ENCODE measurements around the gene ACTG1. TPM values are rescaled to one million over a fixed set of nuclear protein-coding genes. Genes with fewer than 3 reads are reported as not detected.

Gene ACTG1
- total and polyA plus RNA-seq, 2 of the 4 experiments (the other 2 are of a cell fraction) = 10,907 to 15,732 TPM

GRCh38 chr17:81524039-81524864 lies 11.7 kb upstream of the ACTG1 start:
- TF ChIP-seq CEBPB (IDR thresholded peaks at IDR 0.05; ENCODE audit: low read depth, low read length) = no peak
- no peak for TF ChIP-seq MXI1 (IDR thresholded peaks at IDR 0.05; ENCODE audit: borderline replicate concordance, low read depth, low read length)
- no peak for TF ChIP-seq POLR2A (IDR thresholded peaks at IDR 0.05; ENCODE audit: low read depth, low read length)
- no peak for TF ChIP-seq MAFK (IDR thresholded peaks at IDR 0.05; ENCODE audit: low read depth, low read length)
- TF ChIP-seq MAZ (IDR thresholded peaks at IDR 0.05; ENCODE audit: borderline replicate concordance, low read depth, low read length) = no peak
- no peak for TF ChIP-seq RFX5 (IDR thresholded peaks at IDR 0.05; ENCODE audit: low read depth, low read length)
- TF ChIP-seq NFE2L2 (IDR thresholded peaks at IDR 0.05; ENCODE audit: low read depth, low read length) = no peak
- TF ChIP-seq, protein P1, sequence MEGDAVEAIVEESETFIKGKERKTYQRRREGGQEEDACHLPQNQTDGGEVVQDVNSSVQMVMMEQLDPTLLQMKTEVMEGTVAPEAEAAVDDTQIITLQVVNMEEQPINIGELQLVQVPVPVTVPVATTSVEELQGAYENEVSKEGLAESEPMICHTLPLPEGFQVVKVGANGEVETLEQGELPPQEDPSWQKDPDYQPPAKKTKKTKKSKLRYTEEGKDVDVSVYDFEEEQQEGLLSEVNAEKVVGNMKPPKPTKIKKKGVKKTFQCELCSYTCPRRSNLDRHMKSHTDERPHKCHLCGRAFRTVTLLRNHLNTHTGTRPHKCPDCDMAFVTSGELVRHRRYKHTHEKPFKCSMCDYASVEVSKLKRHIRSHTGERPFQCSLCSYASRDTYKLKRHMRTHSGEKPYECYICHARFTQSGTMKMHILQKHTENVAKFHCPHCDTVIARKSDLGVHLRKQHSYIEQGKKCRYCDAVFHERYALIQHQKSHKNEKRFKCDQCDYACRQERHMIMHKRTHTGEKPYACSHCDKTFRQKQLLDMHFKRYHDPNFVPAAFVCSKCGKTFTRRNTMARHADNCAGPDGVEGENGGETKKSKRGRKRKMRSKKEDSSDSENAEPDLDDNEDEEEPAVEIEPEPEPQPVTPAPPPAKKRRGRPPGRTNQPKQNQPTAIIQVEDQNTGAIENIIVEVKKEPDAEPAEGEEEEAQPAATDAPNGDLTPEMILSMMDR (conservative IDR thresholded peaks at IDR 0.05; ENCODE audit: low read depth, low read length) = no peak
- no peak for TF ChIP-seq USF2 (IDR thresholded peaks at IDR 0.05; ENCODE audit: low read depth, low read length)
- H2BK15ac ChIP-seq (ENCODE audit: low read depth, low read length) = no peak overlapping the region
- H4K8ac ChIP-seq (ENCODE audit: low read depth in 2 of 2, low read length in 2 of 2) = no peak overlapping the region
- H3K36me3 ChIP-seq (ENCODE audit: control insufficient read depth, insufficient read depth, low read length) = no peaks in the 10 kb centered on the region
- no peak overlapping the region for H3K18ac ChIP-seq (ENCODE audit: low read depth, low read length)
- 85% methylated on average over 9 of the region's 18 CpGs; no CpG with 5 or more reads in 1 of the 2 experiments for WGBS, 2 experiments (ENCODE audit: extremely low coverage in 2 of 2, insufficient read length in 1 of 2)
- in situ Hi-C loops (cut with MboI; ENCODE audit: low sequenced_read_pairs) = no loop called here
- no peak overlapping the region for H2AK5ac ChIP-seq (ENCODE audit: low read depth, low read length)
- no peak overlapping the region for H2BK20ac ChIP-seq (ENCODE audit: low read depth, low read length)
- H3K14ac ChIP-seq (replicated peaks; ENCODE audit: low read depth, low read length) = no peak overlapping the region
- H4K20me1 ChIP-seq (ENCODE audit: insufficient read depth, low read length) = peaks cover 35% of the 10 kb centered on the region
- no peak for DNase-seq
- H3K27me3 ChIP-seq (ENCODE audit: control insufficient read depth, insufficient read depth, low read length) = peaks cover 8% of the 10 kb centered on the region
- no peak overlapping the region for H3K4me3 ChIP-seq (ENCODE audit: insufficient read depth, low read depth, low read length)
- peak overlapping the region; percentile 67 for H2AFZ ChIP-seq (replicated peaks; ENCODE audit: low read length, poor library complexity)
- peak overlapping the region; percentile 72 for H2AK9ac ChIP-seq (replicated peaks; ENCODE audit: low read depth, low read length, poor library complexity)
- H3K9me3 ChIP-seq (ENCODE audit: control insufficient read depth, insufficient read depth, low read length) = no peaks in the 10 kb centered on the region
- H3K79me1 ChIP-seq (ENCODE audit: low read depth in 1 of 2, low read length in 2 of 2) = peaks cover 0 to 10% of the 10 kb centered on the region in 2 experiments; a peak in 1 of 4 replicates
- CTCF ChIA-PET = no interaction called here
- H3K9ac ChIP-seq (ENCODE audit: low read depth, low read length) = no peak overlapping the region
- no peak overlapping the region for H3K56ac ChIP-seq (ENCODE audit: extremely low read depth, insufficient read depth, low read length)
- no peak for ATAC-seq (ENCODE audit: low read depth)
- H2BK120ac ChIP-seq (ENCODE audit: low read depth, low read length) = no peak overlapping the region
- peaks cover 5% of the 10 kb centered on the region; the same call in 1 of the 2 replicates for H3K9me1 ChIP-seq (ENCODE audit: insufficient read depth, low read length)
- peaks cover 11% of the 10 kb centered on the region for H3K4me1 ChIP-seq (ENCODE audit: control insufficient read depth, insufficient read depth, low read length)
- no peak overlapping the region for H4K91ac ChIP-seq (ENCODE audit: insufficient read depth, low read depth, low read length)
- POLR2A ChIA-PET (ENCODE audit: unreplicated experiment) = interaction anchor here (0.6 kb wide), 1 partner anchor 39 kb away, joined by 3 read pairs; no protein-coding TSS in a partner anchor
- no peak overlapping the region for H3K23ac ChIP-seq (ENCODE audit: low read depth, low read length)
- no peak overlapping the region for H3K4me2 ChIP-seq (ENCODE audit: low read depth, low read length)
- H4K5ac ChIP-seq (ENCODE audit: low read depth, low read length) = no peak overlapping the region
- no TSS peak for BruUV-seq (replicated peaks)
- no peak overlapping the region for H2BK5ac ChIP-seq (ENCODE audit: low read depth, low read length, poor library complexity, severe bottlenecking)
- H3K27ac ChIP-seq (ENCODE audit: insufficient read depth, low read length) = no peak overlapping the region
- intact Hi-C loops (cut with micrococcal nuclease) = no loop called here
- dilution Hi-C loops (cut with HindIII; ENCODE audit: low sequenced_read_pairs, unreplicated experiment) = no loop called here
- no peak overlapping the region for H3K4ac ChIP-seq (ENCODE audit: low read depth, low read length)
